Hematopoietic multipotent progenitor cell treated with erythropoietin and hydrocortisone succinate and interleukin-3 and kit ligand, for 8 days (in vitro differentiated cells): ENCODE data around the gene LRIG1.

ENCODE experiments used
- DNase-seq: peaks from one replicate; pipeline ENCODE4 v3.0.0-alpha.2; 2015

The LRIG1 gene

DNA sequence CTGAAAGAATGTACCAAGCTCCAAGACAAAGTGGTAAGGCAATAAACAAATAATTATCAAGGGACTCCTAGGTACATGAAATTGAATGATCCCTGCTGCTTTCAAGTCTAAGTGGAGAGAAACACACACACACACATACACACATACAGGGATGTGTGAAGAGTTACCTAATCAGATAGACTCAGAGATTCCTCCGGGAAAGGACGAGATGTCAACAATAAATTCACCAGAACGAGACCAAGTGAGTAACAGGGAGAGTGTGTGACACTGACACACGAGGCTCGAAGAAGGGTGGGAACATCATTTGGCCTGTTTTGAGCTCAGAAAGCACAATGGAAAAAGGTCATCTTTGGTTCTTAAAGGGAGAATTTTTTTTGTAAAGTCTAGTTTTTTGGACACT lies 13.4 kb downstream of the LRIG1 start:
- no peak for DNase-seq

DNA sequence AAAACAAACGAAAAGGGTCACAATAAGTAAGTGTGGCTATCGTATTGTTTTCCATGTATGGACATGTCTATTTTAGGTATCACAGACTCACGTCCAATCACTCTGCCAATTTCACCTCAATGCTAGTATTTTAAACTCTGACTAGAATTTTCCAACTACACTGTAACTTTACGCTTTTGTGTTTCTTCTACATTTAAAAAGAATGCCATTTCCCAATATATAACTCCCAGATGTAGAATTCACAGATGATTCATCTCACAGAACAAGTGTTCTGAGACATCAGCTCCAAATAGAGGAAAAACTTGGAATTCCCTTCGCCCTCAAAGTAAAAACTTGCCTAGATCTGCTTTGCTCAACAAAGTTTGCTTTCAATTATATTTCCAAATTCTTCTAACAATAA lies 14.2 kb downstream of the LRIG1 start:
- no peak for DNase-seq

- no peak for DNase-seq
Measured at GRCh38 chr3:66486202-66486601, 14.6 kb downstream of the LRIG1 start.

GRCh38 chr3:66485291-66485968 lies 15.4 kb downstream of the LRIG1 start:
- no peak for DNase-seq

GRCh38 chr3:66484106-66484844 lies 16.5 kb downstream of the LRIG1 start:
- DNase-seq = no peak

- DNase-seq = no peak
Measured at GRCh38 chr3:66483409-66483906, 17.4 kb downstream of the LRIG1 start.

DNA sequence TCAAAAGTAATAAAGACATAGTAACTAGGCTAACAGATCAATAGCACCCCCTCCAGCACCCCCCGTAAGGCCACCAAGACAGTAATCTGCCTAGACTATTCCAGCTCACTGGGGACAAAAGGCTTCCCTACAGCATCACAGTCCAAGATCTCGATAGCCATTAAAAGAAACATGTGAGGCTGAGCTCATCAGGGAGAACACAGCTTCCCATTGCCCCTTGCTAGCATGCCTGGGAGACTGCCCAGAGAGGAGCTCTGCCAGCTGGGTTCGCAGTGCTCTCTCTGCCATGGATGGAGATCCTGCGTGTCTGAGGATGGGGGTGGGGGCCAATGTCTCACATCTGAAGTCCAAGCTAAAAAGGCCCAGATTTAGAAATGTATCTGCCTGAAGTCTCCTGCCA lies 17.8 kb downstream of the LRIG1 start:
- no peak for DNase-seq

DNA sequence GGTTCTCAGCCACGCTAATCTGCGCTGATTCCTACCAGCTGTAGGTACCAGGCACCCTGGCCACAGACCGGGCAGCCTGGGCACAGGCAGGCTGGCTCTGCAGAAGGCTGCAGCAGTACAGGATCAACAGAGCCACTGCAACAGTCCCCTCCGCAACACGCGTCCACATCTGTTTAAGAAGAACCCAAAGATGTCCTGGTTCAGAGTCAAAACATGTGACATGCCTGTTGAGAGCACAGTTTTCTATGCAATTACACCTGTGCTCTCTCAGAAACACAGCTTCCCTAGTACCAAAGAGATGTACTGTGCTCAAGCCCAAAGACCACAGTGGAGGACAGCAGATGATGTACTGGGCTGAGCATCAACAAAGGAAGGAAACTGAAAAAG lies 18.8 kb downstream of the LRIG1 start:
- no peak for DNase-seq

GRCh38 chr3:66481071-66482017 lies 19.5 kb downstream of the LRIG1 start:
- no peak for DNase-seq

GRCh38 chr3:66480666-66481065 lies 20.2 kb downstream of the LRIG1 start:
- DNase-seq = no peak

DNA sequence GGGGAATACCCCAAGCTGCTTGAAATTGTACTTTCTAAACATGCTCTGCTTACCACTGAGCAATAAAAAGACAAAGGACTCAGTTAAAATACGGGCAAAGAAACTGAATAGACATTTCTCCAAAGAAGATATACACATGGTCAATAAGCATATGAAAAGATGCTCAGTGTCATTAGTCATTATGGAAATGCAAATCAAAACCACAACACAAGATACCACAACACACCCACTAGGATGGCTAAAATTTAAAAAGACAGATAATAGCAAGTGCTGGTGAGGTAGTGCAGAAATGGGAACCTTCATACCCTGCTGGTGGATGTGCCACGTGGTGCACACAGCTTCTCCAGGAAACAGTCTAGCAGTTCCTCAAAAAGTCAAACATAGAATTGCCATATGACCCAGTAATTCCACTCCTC lies 21.3 kb downstream of the LRIG1 start:
- no peak for DNase-seq

- no peak for DNase-seq
Measured at GRCh38 chr3:66478960-66479359, 21.9 kb downstream of the LRIG1 start.

DNA sequence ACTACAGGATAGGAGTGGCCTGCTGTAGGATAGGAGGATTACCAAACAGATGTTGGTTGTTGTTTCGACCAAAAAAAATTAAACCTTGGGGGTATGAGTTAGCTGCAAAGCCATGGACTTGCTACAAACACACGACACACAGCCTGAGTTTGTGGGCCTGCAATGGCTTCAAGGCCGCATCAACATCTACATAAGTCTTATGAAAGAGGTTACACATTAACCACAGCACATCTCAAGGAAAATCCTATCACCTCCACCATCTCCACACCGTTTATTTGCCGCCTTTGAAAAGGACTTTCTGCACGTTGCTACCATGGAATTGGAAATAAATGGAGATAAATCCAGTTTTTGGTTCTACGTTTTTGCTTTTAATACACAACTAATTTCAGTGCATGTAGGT lies 23.0 kb downstream of the LRIG1 start:
- DNase-seq = no peak

DNA sequence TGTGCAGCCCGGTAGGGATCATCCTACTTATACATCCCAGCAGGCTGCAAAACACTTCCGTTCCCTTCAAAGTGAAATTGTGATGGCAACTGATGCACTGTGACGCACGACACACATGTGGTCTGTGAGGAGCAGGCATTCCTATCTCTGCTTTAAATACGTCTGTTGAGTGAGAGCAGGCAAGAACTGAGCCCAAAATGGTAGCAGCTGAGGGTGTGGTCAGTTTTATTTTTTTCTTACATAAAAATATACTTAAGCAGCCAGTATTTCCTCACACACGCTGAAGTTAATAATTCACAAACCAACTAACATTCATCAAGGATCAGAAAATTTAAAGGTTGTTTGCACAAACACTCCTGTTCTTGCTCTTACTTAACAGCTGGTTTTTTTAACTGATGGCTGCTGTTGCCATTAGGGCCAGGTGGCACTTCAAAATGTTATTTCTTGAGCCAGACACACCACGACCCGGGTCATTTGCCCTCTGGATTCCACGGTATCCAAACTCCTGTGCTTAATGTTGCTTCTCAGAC lies 23.9 kb downstream of the LRIG1 start:
- no peak for DNase-seq

DNA sequence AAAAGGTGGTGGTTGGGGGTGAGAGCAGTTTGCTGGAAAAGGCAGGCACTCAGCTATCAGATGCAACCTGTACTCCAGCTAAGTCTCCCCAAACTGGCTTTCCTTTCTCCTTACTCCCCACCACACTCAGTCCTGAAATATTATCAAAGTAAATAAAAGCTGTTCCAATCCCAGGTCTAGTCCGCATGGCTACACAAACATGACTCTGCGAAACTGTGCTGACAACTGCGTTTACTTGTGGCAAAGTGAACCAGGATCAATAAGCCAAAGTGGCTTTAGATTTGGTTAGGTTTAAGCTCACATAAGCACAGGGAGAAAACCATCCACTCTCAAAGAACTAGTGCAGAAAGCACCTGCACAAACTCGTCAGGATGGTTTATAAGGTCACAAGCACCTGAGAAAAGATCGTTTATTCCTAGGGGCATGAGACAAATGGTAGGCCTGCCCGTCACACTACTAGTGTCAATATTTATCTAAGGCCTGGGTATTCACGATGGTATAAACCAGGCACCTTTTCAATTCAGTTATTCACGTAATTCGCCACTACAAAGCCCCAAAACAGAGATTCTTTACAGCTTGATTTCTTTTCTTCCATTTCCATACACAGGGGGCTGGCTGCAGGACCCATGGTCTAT lies 25.3 kb downstream of the LRIG1 start:
- DNase-seq = no peak

DNA sequence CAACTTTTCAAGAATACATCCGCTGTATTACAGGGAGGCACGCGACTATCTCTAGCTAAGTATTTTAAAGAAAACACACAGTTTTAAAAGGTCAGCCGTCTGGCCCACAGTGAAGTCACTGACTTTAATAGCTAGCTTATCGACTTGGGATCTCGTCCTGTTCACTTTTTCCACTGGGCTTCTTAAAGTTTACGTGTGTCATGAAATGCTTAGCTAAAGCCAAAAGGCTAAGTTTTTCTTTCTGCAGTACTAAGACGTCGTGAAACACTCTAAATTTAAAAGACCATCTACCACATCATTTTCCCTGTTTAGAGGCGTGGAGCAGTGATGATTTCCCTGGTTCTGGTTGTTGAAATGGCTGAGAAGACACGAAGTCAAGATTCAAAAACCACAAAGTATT lies 27.1 kb downstream of the LRIG1 start:
- DNase-seq = no peak

GRCh38 chr3:66473181-66473580 lies 27.6 kb downstream of the LRIG1 start:
- DNase-seq = no peak

- DNase-seq = no peak
Measured at GRCh38 chr3:66472313-66473134, 28.3 kb downstream of the LRIG1 start.

GRCh38 chr3:66470956-66471686 lies 29.7 kb downstream of the LRIG1 start:
- no peak for DNase-seq

- DNase-seq = no peak
Measured at GRCh38 chr3:66470285-66470684, 30.5 kb downstream of the LRIG1 start.

DNA sequence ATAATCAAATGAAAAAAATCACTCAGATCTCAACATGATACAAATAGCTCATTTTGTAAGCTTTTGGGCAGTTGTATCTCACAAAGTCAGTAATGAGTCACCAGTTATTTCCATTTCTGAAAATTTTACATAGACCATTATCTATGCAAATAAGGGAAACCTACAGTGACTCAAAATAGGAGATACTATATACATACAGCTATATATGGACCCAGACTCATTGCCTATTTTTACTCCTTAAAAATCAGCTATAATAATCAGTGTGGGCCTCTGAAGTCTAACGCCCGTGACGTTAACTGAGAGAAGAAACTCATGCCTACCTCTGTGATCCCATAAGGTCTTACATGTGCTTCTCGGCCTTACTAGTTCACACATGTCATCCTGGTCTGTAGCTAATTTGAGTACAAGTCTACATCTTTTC lies 31.6 kb downstream of the LRIG1 start:
- DNase-seq = no peak
